ENCODE data around the gene NKD1. TPM values are rescaled to one million over a fixed set of nuclear protein-coding genes. Genes with fewer than 3 reads are reported as not detected.

Gene NKD1
- total RNA-seq, 1 experiment from 2014 or later: 0.44 TPM

GRCh38 chr16:50509521-50510341 is 38.5 kb upstream of the NKD1 start:
- Histone ChIP-seq H3F3A (ENCODE audit: insufficient read depth, low read depth) (peaks cover 5% of the 10 kb centered on the region), H2AFZ (no peak overlapping the region), H3K36me3 (ENCODE audit: low read depth) (no peaks in the 10 kb centered on the region), H3K4me2 (no peak overlapping the region), H3K4me1 (replicated peaks; ENCODE audit: insufficient read depth) (peaks cover 4% of the 10 kb centered on the region), H3K27ac (no peak overlapping the region), H3K9me2 (ENCODE audit: insufficient read depth) (no peaks in the 10 kb centered on the region), H3K9me3 (ENCODE audit: insufficient read depth, low read depth) (no peaks in the 10 kb centered on the region), H3K4me3 (no peak overlapping the region), H3K79me2 (ENCODE audit: low read depth) (no peaks in the 10 kb centered on the region), H4K20me1 (ENCODE audit: insufficient read depth) (no peaks in the 10 kb centered on the region), H3K27me3 (ENCODE audit: insufficient read depth, low read depth) (no peaks in the 10 kb centered on the region)
- CTCF ChIA-PET: no interaction called here
- DNase-seq: peak in 1 of 2 experiments; percentile 14
- POLR2A ChIA-PET (ENCODE audit: unreplicated experiment): no interaction called here
- BruUV-seq (replicated peaks): no TSS peak
- TF ChIP-seq CTCF (conservative IDR thresholded peaks at IDR 0.05) (peak; percentile 85), EZH2 (IDR thresholded peaks at IDR 0.05; ENCODE audit: low read depth) (no peak)
- intact Hi-C loops (cut with micrococcal nuclease; ENCODE audit: unreplicated experiment): loop anchor here (1.0 kb wide), 1 partner anchor 135 kb away; no protein-coding TSS in a partner anchor

DNA sequence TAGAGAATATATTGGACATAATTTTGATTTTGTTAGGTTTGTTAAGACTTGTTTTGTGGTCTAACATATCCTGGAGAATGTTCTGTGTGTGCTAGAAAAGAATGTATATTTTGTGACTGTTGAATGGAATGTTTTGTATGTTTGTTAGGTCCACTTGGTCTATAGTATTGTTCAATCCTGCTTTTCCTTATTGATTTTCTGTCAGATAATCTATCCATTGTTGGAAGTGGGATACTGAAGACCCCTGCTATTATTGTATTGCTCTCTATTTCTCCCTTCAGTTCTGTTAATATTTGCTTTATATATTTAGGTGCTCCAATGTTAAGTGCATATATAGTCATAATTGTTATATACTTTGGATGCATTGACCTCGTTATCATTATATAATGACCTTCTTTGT is 33.0 kb upstream of the NKD1 start:
- H4K20me1 ChIP-seq (ENCODE audit: insufficient read depth): no peaks in the 10 kb centered on the region
- DNase-seq: no peak
- H3F3A ChIP-seq (ENCODE audit: insufficient read depth, low read depth): no peaks in the 10 kb centered on the region
- ChIA-PET POLR2A (ENCODE audit: unreplicated experiment) (no interaction called here), CTCF (no interaction called here)
- H3K9me2 ChIP-seq (ENCODE audit: insufficient read depth): no peaks in the 10 kb centered on the region
- H3K36me3 ChIP-seq (ENCODE audit: low read depth): no peaks in the 10 kb centered on the region
- H3K79me2 ChIP-seq (ENCODE audit: low read depth): no peaks in the 10 kb centered on the region
- peaks cover 20% of the 10 kb centered on the region; the same call in 1 of the 2 replicates for H3K9me3 ChIP-seq (ENCODE audit: insufficient read depth, low read depth)
- H3K27ac ChIP-seq: no peak overlapping the region
- intact Hi-C loops (cut with micrococcal nuclease; ENCODE audit: unreplicated experiment): no loop called here
- BruUV-seq (replicated peaks): no TSS peak
- no peaks in the 10 kb centered on the region for H3K4me1 ChIP-seq (replicated peaks; ENCODE audit: insufficient read depth)
- TF ChIP-seq CTCF (conservative IDR thresholded peaks at IDR 0.05) (no peak), EZH2 (IDR thresholded peaks at IDR 0.05; ENCODE audit: low read depth) (no peak)
- no peaks in the 10 kb centered on the region for H3K27me3 ChIP-seq (ENCODE audit: insufficient read depth, low read depth)
- no peak overlapping the region for H3K4me3 ChIP-seq
- no peak overlapping the region for H2AFZ ChIP-seq
- no peak overlapping the region for H3K4me2 ChIP-seq

DNA sequence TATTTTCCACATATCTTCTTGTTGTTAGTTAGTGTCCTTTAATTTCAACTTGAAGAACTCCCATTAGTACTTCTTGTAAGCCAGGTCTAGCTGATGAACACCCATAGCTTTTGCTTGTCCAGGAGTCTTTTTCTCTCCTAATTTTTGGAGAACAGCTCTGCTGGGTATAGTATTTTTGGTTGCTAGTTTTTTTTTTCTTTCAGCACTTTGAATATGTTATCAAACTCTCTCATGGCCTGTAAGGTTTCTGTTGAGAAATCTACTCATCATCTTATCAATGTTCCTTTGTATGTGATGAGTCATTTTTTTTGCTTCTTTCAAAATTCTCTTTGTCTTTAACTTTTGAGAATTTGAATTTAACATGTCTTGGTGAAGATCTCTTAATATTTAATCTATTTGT is 31.8 kb upstream of the NKD1 start:
- DNase-seq: no peak
- Histone ChIP-seq H3K9me3 (ENCODE audit: insufficient read depth, low read depth) (peaks cover 20% of the 10 kb centered on the region; the same call in 1 of the 2 replicates), H3K4me3 (no peak overlapping the region), H3K4me1 (replicated peaks; ENCODE audit: insufficient read depth) (no peaks in the 10 kb centered on the region), H3K9me2 (ENCODE audit: insufficient read depth) (no peaks in the 10 kb centered on the region), H3K36me3 (ENCODE audit: low read depth) (no peaks in the 10 kb centered on the region), H3F3A (ENCODE audit: insufficient read depth, low read depth) (no peaks in the 10 kb centered on the region), H4K20me1 (ENCODE audit: insufficient read depth) (no peaks in the 10 kb centered on the region), H3K27me3 (ENCODE audit: insufficient read depth, low read depth) (no peaks in the 10 kb centered on the region), H2AFZ (no peak overlapping the region), H3K4me2 (no peak overlapping the region), H3K27ac (no peak overlapping the region), H3K79me2 (ENCODE audit: low read depth) (no peaks in the 10 kb centered on the region)
- TF ChIP-seq EZH2 (IDR thresholded peaks at IDR 0.05; ENCODE audit: low read depth) (no peak), CTCF (conservative IDR thresholded peaks at IDR 0.05) (no peak)
- POLR2A ChIA-PET (ENCODE audit: unreplicated experiment): no interaction called here
- no TSS peak for BruUV-seq (replicated peaks)
- intact Hi-C loops (cut with micrococcal nuclease; ENCODE audit: unreplicated experiment): no loop called here
- CTCF ChIA-PET: no interaction called here
